Left lung (tissue), 10 donors: ENCODE measurements around the gene EIF2S2. TPM values are rescaled to one million over a fixed set of nuclear protein-coding genes. Genes with fewer than 3 reads are reported as not detected.

ENCODE experiments used
- ATAC-seq: fragments of 200-7000 bp; cut with Tn5 transposase; one replicate; pipeline ENCODE4 v1.9.1; 2020; ENCODE audit warnings: moderate library complexity
- DNase-seq, 4 donors: peaks; one replicate each; pipeline ENCODE4 v3.0.0-alpha.2; 2013 to 2020
- H3K27ac ChIP-seq, 2 donors: fragments of 200-600 bp; sonication (generic) in 1 of 2; one replicate each; pipeline versions ENCODE4 v1.5.0 to v1.8.0; 2020 to 2021
- H3K27me3 ChIP-seq, 2 donors: fragments of 200-600 bp; sonication (generic) in 1 of 2; one replicate each; pipeline versions ENCODE4 v1.5.0 to v1.8.0; 2020 to 2021
- H3K36me3 ChIP-seq, 2 donors: fragments of 200-600 bp; sonication (generic) in 1 of 2; one replicate each; pipeline versions ENCODE4 v1.5.0 to v1.8.0; 2020 to 2021
- H3K4me1 ChIP-seq, 2 donors: fragments of 200-600 bp; one replicate each; pipeline ENCODE4 v1.8.0; 2021
- H3K4me3 ChIP-seq, 2 donors: fragments of 200-600 bp; sonication (generic) in 1 of 2; one replicate each; pipeline versions ENCODE4 v1.5.0 to v1.8.0; 2020 to 2021; ENCODE audit warnings: mild to moderate bottlenecking in 1 of 2
- H3K9me3 ChIP-seq, 2 donors: fragments of 200-600 bp; sonication (generic) in 1 of 2; one replicate each; pipeline versions ENCODE4 v1.5.0 to v1.8.0; 2020 to 2021
- CTCF ChIP-seq, 2 donors: fragments of 200-600 bp; sonication (generic) in 1 of 2; IDR thresholded peaks; one replicate each; pipeline versions ENCODE4 v1.5.0 to v1.8.0; 2021; ENCODE audit warnings: antibody characterized with exemption in 2 of 2
- intact Hi-C, 2 donors: fragments of 100-400 bp; cut with DNase I; formaldehyde crosslinking; loops; one replicate each; pipeline versions ENCODE4 v1.11.2 to v1.14.2; 2022
- polyA plus RNA-seq, 6 donors: library from polyadenylated mRNA; unstranded; fragments of 120-200 nt; gene quantifications; one replicate each; pipeline ENCODE4 v1.2.1, GENCODE V29; 2013; ENCODE audit not compliant: insufficient read length in 6 of 6
- total RNA-seq, 2 donors: library from RNA; stranded (reverse); fragmentation: NEBNext Ultra II Directional; extraction: Animal tissue kit (Norgen Biotek cat#: 25700); gene quantifications; one replicate each; pipeline ENCODE4 v1.2.1, GENCODE V29; 2021
- donor health status: DM: no; HTN: yes; CAD: no.
- donor health status: DM: no; HTN: no; CAD: no.

The EIF2S2 gene
- total and polyA plus RNA-seq, 8 donors = 41.7 to 61.6 (median 45.9) TPM

DNA sequence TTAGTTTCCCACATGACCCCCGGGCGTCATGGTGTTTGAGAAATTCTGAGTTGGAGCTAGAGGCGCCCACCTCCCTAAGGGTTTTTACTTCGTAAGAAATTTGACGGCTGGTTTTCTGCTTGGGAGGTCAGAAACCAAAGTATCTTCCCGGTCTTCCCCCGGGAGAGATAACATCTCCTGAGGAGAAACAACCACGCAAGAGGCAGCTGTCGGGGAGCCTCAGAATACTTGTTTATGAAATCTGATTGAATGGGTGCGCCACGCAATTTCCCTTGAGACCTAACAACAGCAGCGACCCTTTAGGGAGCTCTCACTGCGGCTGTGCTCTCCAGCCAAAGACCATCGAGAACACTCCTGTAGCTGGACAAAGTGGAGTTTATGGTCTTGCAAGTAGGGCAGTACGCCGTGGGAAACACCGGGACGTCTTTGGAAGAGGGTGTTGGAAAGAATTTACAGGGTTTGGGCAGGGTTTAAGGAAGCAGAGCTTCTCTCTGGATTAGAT lies 608 bp upstream of the EIF2S2 start:
- TF ChIP-seq CTCF (IDR thresholded peaks at IDR 0.05) = no peak
- no peaks in the 10 kb centered on the region for H3K27me3 ChIP-seq
- intact Hi-C loops = no loop called here
- no peaks in the 10 kb centered on the region for H3K9me3 ChIP-seq
- peak overlapping the region; percentile 48 to 94 for H3K4me3 ChIP-seq
- H3K27ac ChIP-seq = peak overlapping the region; percentile 97 to 99
- peak; percentile 8 for ATAC-seq
- DNase-seq = peak in 2 of 4 donors; percentile 38 to 49
- peaks cover 0 to 11% of the 10 kb centered on the region in 2 donors for H3K36me3 ChIP-seq
- H3K4me1 ChIP-seq = peaks cover 17 to 41% of the 10 kb centered on the region in 2 donors

DNA sequence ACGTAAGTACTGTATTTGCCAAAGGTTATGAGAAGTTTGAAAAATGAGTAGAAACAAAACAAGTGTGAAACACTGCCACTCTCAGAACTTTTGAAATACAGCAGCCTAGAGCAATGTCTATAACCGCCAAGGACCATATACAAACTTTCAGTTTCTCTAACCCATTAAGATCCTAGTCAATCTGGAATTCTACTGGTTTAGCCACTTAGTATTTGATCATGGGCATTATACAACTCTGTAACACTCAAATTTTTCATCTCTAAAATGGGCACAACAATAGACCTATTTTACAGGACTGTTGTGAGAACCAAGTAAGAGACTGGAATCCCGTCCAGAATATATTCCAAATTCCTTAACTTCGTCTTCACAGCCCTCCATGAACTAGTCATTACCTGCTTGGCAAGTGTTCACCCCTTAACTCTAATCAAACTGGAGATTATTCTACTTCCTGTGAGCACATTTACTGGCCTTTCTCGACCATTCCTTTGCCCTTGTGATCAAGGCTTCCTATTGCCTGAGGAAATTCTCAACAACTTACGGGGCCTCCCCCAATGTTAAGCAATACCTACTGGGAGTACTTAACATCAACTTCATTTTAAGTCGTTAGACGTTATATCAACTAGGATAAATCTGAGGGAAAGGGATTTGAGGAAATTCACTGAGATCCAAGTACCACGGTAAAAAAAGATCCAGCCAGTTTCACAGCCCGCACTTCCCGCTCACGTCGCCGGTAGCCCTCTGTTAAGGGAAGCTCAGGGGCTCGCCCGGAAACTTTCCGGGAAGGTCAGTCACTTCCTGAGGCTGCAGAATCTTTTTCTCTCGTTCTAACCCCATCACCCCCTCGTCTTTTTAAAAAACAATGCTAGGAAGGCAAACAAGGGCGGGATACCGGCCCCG lies 1.1 kb downstream of the EIF2S2 start:
- TF ChIP-seq CTCF (IDR thresholded peaks at IDR 0.05) = no peak
- intact Hi-C loops = no loop called here
- peak overlapping the region; percentile 97 to 99 for H3K27ac ChIP-seq
- H3K4me1 ChIP-seq = peaks cover 17 to 58% of the 10 kb centered on the region in 2 donors
- DNase-seq (peak in 3 of 4 donors; percentile 19 to 56 (median 39)), ATAC-seq (peak; percentile 43)
- no peaks in the 10 kb centered on the region for H3K9me3 ChIP-seq
- H3K27me3 ChIP-seq = no peaks in the 10 kb centered on the region
- peaks cover 0 to 21% of the 10 kb centered on the region in 2 donors for H3K36me3 ChIP-seq
- H3K4me3 ChIP-seq = peak overlapping the region; percentile 93 to 94

DNA sequence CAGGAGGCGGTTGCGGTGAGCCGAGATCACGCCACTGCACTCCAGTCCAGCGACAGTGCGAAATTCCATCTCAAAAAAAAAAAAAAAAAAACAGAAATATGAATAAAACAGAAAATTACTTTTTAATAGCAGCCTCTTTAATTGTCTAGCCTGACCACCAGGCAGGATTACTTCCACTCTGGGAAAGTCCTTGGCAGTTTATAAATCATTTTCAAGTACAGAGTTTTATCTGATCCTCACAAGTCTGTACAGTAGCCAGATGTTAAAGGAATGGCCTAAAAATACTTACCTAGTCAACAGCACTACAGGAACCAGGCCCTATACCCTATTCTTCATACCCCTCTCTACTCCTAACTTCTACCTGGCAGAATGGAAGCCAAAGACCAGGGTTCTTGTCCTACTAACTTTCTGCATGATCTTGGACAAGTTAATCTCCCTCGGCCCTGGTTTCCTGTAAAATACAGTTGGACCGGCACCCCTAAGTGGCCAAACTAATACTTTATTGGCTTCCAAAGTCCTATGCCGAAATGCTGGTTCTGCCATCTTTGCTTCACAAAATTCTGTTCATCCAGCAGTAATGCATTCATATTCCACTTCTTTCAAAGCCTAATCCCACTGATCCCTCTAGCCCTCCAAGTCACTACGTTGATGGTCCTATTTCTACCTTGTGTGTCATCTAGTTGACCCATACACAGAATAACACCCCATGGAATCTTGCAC lies 1.9 kb downstream of the EIF2S2 start:
- peaks cover 17 to 65% of the 10 kb centered on the region in 2 donors for H3K4me1 ChIP-seq
- TF ChIP-seq CTCF (IDR thresholded peaks at IDR 0.05) = no peak
- peak overlapping the region; percentile 93 to 94 for H3K4me3 ChIP-seq
- ATAC-seq (no peak), DNase-seq (no peak)
- peaks cover 0 to 29% of the 10 kb centered on the region in 2 donors for H3K36me3 ChIP-seq
- H3K27me3 ChIP-seq = no peaks in the 10 kb centered on the region
- no peaks in the 10 kb centered on the region for H3K9me3 ChIP-seq
- peak overlapping the region; percentile 97 to 99 for H3K27ac ChIP-seq
- intact Hi-C loops = no loop called here

GRCh38 chr20:34109442-34109841 lies 2.6 kb downstream of the EIF2S2 start:
- intact Hi-C loops = no loop called here
- Histone ChIP-seq H3K4me3 (peak overlapping the region in 1 of 2 donors; percentile 94), H3K27ac (no peak overlapping the region), H3K36me3 (peaks cover 0 to 37% of the 10 kb centered on the region in 2 donors), H3K4me1 (peaks cover 17 to 70% of the 10 kb centered on the region in 2 donors), H3K27me3 (no peaks in the 10 kb centered on the region), H3K9me3 (no peaks in the 10 kb centered on the region)
- TF ChIP-seq CTCF (IDR thresholded peaks at IDR 0.05) = no peak
- no peak for DNase-seq
- ATAC-seq = no peak
